Measurements from ENCODE around the gene EPHB1. TPM values are rescaled to one million over a fixed set of nuclear protein-coding genes. Genes with fewer than 3 reads are reported as not detected.
"Not testable (repeated sequence)": the region's sequence is repeated elsewhere in the genome, so short reads cannot be mapped to it uniquely, and the experiment has no call there.

EPHB1 gene
- total RNA-seq, 2 experiments from 2014 or later = 0.32 TPM; not detected in 1

DNA sequence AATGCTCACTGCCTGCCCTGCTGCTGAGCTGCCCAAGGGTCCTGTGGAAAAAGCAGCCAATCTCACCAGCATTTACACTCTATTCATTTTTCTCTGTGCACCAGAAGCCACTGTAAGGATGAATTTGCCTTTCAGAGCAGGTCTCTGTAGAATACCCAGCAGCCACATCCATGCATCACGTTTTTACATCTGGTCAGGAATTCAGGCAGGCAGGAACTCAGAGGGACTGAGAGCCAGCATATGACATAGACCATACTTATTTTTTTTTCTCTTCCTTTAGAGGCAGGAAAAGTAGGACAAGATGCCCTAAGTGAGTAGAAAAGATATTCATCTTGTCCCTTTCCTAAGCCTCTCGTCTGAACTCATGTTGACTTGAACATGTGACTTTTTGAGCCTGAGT, 292.7 kb downstream of the EPHB1 start:
- no peaks in the 10 kb centered on the region for H3K27me3 Mint-ChIP-seq (ENCODE audit: low read depth)
- CTCF ChIA-PET = no interaction called here
- intact Hi-C loops (cut with micrococcal nuclease) = no loop called here

DNA sequence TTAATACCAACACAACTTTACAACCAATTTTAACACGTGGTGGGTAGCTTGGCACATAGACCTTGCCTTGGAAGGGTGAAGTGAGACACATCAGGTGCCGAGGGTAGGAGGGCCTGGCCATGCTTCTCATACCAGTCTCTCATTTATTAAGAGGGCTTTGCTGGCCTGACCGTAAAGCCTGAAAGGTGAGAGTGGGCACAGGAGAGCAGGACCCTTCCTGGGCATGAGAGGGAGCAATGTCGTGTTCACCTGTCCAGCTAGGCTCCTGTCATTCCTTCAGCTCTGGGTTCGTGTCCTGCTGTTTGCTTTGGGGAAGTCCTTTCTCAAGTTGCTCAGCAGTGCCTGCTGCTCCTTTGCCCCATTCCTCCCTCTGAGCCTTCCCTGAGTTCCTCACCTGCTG, 294.4 kb downstream of the EPHB1 start:
- no peaks in the 10 kb centered on the region for H3K9me3 Mint-ChIP-seq
- CTCF ChIA-PET = no interaction called here
- intact Hi-C loops (cut with micrococcal nuclease) = no loop called here
- no peaks in the 10 kb centered on the region for H3K4me1 Mint-ChIP-seq (ENCODE audit: low read depth)
- no peaks in the 10 kb centered on the region for H3K36me3 Mint-ChIP-seq (ENCODE audit: low read depth)
- no peaks in the 10 kb centered on the region for H3K27me3 Mint-ChIP-seq (ENCODE audit: low read depth)
- no peak overlapping the region for H3K4me3 Mint-ChIP-seq
- DNase-seq = no peak
- H3K27ac Mint-ChIP-seq = no peak overlapping the region

More for the DNA sequence above, 292.7 kb downstream of the EPHB1 start:
- Mint-ChIP-seq H3K4me1 (ENCODE audit: low read depth) (no peaks in the 10 kb centered on the region), H3K4me3 (no peak overlapping the region), H3K36me3 (ENCODE audit: low read depth) (no peaks in the 10 kb centered on the region), H3K27ac (no peak overlapping the region), H3K9me3 (no peaks in the 10 kb centered on the region)
- no peak for DNase-seq

DNA sequence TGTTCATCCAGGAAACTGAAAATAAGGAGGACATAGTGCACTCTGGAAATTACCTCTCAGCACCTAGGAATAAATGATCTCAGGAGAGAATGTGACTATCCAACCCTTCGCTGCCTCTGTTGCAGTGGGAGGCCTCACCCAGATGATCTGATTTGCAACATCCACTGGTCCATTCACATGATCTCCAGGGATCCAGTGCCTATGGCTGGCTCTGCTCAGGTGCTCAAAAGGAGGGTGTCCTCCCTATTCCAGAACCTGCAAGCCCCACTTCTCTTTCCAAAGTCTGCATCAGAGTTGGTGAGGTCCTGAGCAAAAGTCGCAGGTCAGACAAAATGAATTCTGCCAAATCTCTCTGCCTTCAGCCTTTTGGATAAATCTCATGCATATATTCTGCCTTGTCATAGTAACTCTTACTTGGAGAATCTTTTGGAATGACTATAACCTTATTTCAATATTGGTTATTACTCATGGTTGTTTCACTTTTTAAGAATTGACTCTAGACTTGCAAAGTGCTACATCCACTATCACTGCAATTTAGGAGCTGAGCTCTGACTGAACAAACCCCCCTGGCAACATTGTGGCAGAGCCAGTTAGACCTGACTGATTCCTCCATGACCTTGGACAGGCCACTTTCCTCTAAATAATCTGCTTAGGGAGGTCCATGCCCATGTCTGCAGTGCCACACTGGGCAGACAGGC, 295.1 kb downstream of the EPHB1 start:
- Mint-ChIP-seq H3K36me3 (ENCODE audit: low read depth) (no peaks in the 10 kb centered on the region), H3K27me3 (ENCODE audit: low read depth) (no peaks in the 10 kb centered on the region), H3K27ac (no peak overlapping the region), H3K4me3 (no peak overlapping the region), H3K9me3 (no peaks in the 10 kb centered on the region), H3K4me1 (ENCODE audit: low read depth) (no peaks in the 10 kb centered on the region)
- intact Hi-C loops (cut with micrococcal nuclease) = no loop called here
- no peak for DNase-seq
- CTCF ChIA-PET = no interaction called here

GRCh38 chr3:135091946-135092345, 296.9 kb downstream of the EPHB1 start:
- DNase-seq = no peak
- no peak overlapping the region for H3K4me3 Mint-ChIP-seq
- CTCF ChIA-PET = no interaction called here
- H3K36me3 Mint-ChIP-seq (ENCODE audit: low read depth) = no peaks in the 10 kb centered on the region
- H3K9me3 Mint-ChIP-seq = no peaks in the 10 kb centered on the region
- no peaks in the 10 kb centered on the region for H3K4me1 Mint-ChIP-seq (ENCODE audit: low read depth)
- no peak overlapping the region for H3K27ac Mint-ChIP-seq
- intact Hi-C loops (cut with micrococcal nuclease) = no loop called here
- no peaks in the 10 kb centered on the region for H3K27me3 Mint-ChIP-seq (ENCODE audit: low read depth)

DNA sequence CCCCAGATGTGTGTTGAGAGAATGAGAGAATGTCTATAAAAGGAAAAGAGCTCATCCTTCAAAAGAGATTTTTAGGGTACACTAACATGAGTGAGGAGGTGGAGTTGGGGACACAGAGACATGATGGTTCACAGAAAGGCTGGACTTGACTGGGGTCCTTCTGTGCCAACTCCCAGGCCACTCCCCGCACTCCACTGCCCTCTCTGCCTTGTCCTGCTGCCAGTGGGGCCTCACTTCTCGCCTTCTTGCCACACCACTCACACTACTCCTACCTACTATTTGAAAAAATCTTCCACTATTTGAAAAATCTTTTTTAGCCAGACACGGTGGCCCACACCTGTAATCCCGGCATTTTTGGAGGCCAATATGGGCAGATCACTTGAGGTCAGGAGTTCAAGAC, 298.1 kb downstream of the EPHB1 start:
- Mint-ChIP-seq H3K4me3 (no peak overlapping the region), H3K36me3 (ENCODE audit: low read depth) (no peaks in the 10 kb centered on the region), H3K4me1 (ENCODE audit: low read depth) (no peaks in the 10 kb centered on the region), H3K27ac (no peak overlapping the region), H3K27me3 (ENCODE audit: low read depth) (no peaks in the 10 kb centered on the region), H3K9me3 (no peaks in the 10 kb centered on the region)
- CTCF ChIA-PET = no interaction called here
- intact Hi-C loops (cut with micrococcal nuclease) = no loop called here
- no peak for DNase-seq

DNA sequence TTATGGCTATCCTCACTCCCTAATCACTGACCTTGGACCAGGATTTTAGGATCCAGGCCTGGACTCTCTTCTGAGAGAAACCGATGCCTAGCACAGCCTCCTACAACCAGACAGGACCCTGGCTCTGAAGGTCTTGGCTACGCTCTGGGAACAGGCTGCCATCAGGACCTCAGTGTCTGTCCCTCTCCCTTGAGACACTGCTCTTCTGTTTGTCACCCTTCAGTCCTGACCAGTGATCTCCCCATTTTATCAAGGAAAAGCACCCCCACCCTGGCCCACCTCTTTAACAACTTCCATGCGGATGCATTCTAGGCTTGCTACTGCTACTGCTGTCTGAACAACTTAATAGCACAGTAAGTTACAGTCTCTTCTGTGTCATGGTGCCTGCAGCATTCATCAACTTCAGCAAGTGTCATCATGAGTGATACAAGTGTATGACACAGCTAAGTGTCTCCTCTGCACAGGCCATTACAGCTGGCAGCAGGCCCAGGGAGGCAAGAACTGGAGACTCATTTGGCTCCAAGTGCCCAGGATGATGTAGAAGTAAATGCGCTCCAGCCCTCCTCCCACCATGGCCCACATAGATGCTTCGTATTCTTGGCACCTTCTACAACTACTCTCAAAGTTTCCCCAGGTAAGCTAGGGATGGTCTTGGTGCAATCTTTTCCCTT, 302.4 kb downstream of the EPHB1 start:
- DNase-seq = no peak
- no peaks in the 10 kb centered on the region for H3K36me3 Mint-ChIP-seq (ENCODE audit: low read depth)
- peaks cover 3% of the 10 kb centered on the region for H3K27me3 Mint-ChIP-seq (ENCODE audit: low read depth)
- no peak overlapping the region for H3K27ac Mint-ChIP-seq
- intact Hi-C loops (cut with micrococcal nuclease) = no loop called here
- no peak overlapping the region for H3K4me3 Mint-ChIP-seq
- no peaks in the 10 kb centered on the region for H3K4me1 Mint-ChIP-seq (ENCODE audit: low read depth)
- no peaks in the 10 kb centered on the region for H3K9me3 Mint-ChIP-seq
- CTCF ChIA-PET = no interaction called here

- Mint-ChIP-seq H3K27me3 (ENCODE audit: low read depth) (peaks cover 3% of the 10 kb centered on the region), H3K27ac (no peak overlapping the region), H3K4me3 (no peak overlapping the region), H3K9me3 (no peaks in the 10 kb centered on the region), H3K36me3 (ENCODE audit: low read depth) (no peaks in the 10 kb centered on the region), H3K4me1 (ENCODE audit: low read depth) (no peaks in the 10 kb centered on the region)
- intact Hi-C loops (cut with micrococcal nuclease) = no loop called here
- CTCF ChIA-PET = interaction anchor here (0.6 kb wide), 1 partner anchor 369 kb away, joined by 3 read pairs; no protein-coding TSS in a partner anchor
- DNase-seq = no peak
Observed at GRCh38 chr3:135099734-135100355, 304.8 kb downstream of the EPHB1 start.

- Mint-ChIP-seq H3K4me3 (no peak overlapping the region), H3K36me3 (ENCODE audit: low read depth) (no peaks in the 10 kb centered on the region), H3K9me3 (peaks cover 2% of the 10 kb centered on the region), H3K4me1 (ENCODE audit: low read depth) (no peaks in the 10 kb centered on the region), H3K27ac (no peak overlapping the region), H3K27me3 (ENCODE audit: low read depth) (peaks cover 3% of the 10 kb centered on the region)
- CTCF ChIA-PET = no interaction called here
- intact Hi-C loops (cut with micrococcal nuclease) = no loop called here
- no peak for DNase-seq
Observed at GRCh38 chr3:135100366-135100765, 305.3 kb downstream of the EPHB1 start.

- CTCF ChIA-PET = no interaction called here
- Mint-ChIP-seq H3K36me3 (ENCODE audit: low read depth) (no peaks in the 10 kb centered on the region), H3K4me3 (no peak overlapping the region), H3K4me1 (ENCODE audit: low read depth) (no peaks in the 10 kb centered on the region), H3K27ac (no peak overlapping the region), H3K9me3 (peaks cover 2% of the 10 kb centered on the region), H3K27me3 (ENCODE audit: low read depth) (peaks cover 3% of the 10 kb centered on the region)
- intact Hi-C loops (cut with micrococcal nuclease) = no loop called here
- DNase-seq = no peak
Observed at GRCh38 chr3:135103917-135104316, 308.9 kb downstream of the EPHB1 start.

GRCh38 chr3:135106445-135106844, 311.4 kb downstream of the EPHB1 start:
- intact Hi-C loops (cut with micrococcal nuclease) = no loop called here
- Mint-ChIP-seq H3K36me3 (ENCODE audit: low read depth) (no peaks in the 10 kb centered on the region), H3K4me1 (ENCODE audit: low read depth) (no peaks in the 10 kb centered on the region), H3K27ac (no peak overlapping the region), H3K9me3 (peaks cover 2% of the 10 kb centered on the region), H3K27me3 (ENCODE audit: low read depth) (no peaks in the 10 kb centered on the region), H3K4me3 (no peak overlapping the region)
- CTCF ChIA-PET = no interaction called here
- peak; percentile 22 for DNase-seq

DNA sequence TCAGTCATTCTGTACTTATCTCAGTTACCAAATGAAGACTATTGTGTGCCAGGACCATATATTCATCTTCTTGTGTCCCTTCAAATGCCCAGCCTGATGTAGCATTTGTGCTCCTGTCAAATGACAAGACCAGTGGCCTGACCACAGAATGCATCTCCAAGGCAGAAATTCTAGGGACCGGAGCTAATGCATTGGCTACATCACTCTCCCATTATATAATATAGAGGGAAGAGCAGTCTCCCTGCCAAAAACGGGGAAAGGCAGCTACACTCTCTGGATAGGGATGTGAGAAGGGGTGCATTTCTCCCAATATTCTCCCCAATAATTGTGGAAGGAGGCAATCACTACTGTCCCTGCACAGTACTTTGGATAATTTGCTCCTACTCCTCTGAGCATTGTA, 312.0 kb downstream of the EPHB1 start:
- Mint-ChIP-seq H3K27me3 (ENCODE audit: low read depth) (no peaks in the 10 kb centered on the region), H3K27ac (no peak overlapping the region), H3K4me3 (no peak overlapping the region), H3K4me1 (ENCODE audit: low read depth) (no peaks in the 10 kb centered on the region), H3K9me3 (peaks cover 2% of the 10 kb centered on the region), H3K36me3 (ENCODE audit: low read depth) (no peaks in the 10 kb centered on the region)
- DNase-seq = no peak
- CTCF ChIA-PET = no interaction called here
- intact Hi-C loops (cut with micrococcal nuclease) = no loop called here

GRCh38 chr3:135109681-135110080, 314.6 kb downstream of the EPHB1 start:
- no peaks in the 10 kb centered on the region for H3K4me1 Mint-ChIP-seq (ENCODE audit: low read depth)
- H3K4me3 Mint-ChIP-seq = no peak overlapping the region
- H3K9me3 Mint-ChIP-seq = peaks cover 2% of the 10 kb centered on the region
- no peak for DNase-seq
- no peaks in the 10 kb centered on the region for H3K36me3 Mint-ChIP-seq (ENCODE audit: low read depth)
- intact Hi-C loops (cut with micrococcal nuclease) = no loop called here
- CTCF ChIA-PET = no interaction called here
- no peak overlapping the region for H3K27ac Mint-ChIP-seq
- H3K27me3 Mint-ChIP-seq (ENCODE audit: low read depth) = no peaks in the 10 kb centered on the region

- H3K27ac Mint-ChIP-seq; H3K9me3 Mint-ChIP-seq; intact Hi-C loops (cut with micrococcal nuclease); H3K4me3 Mint-ChIP-seq; DNase-seq; CTCF ChIA-PET; H3K36me3 Mint-ChIP-seq (ENCODE audit: low read depth); H3K27me3 Mint-ChIP-seq (ENCODE audit: low read depth); H3K4me1 Mint-ChIP-seq (ENCODE audit: low read depth): not testable (repeated sequence)
Observed at GRCh38 chr3:135114551-135114950, 319.5 kb downstream of the EPHB1 start.

Data from activated naive CD4-positive, alpha-beta T cell treated with anti-CD3 and anti-CD28 coated beads for 36 hours (primary cell).